DND-41 (cell line): Measurements from ENCODE around the gene LUM.

ENCODE experiments used
- EZH2 ChIP-seq: IDR thresholded peaks from 3 replicates; pipeline ENCODE4 v1.6.1; 2012; ENCODE audit warnings: borderline replicate concordance, low read depth, mild to moderate bottlenecking, moderate library complexity, low read length, inconsistent platforms; ENCODE audit not compliant: severe bottlenecking
- TF ChIP-seq, protein P1 (sequence below): IDR thresholded peaks from 2 replicates; pipeline ENCODE4 v1.5.1; 2012; ENCODE audit warnings: borderline replicate concordance, low read length, moderate library complexity, mild to moderate bottlenecking; ENCODE audit not compliant: poor library complexity, severe bottlenecking; ENCODE audit errors: extremely low read depth

DNA sequence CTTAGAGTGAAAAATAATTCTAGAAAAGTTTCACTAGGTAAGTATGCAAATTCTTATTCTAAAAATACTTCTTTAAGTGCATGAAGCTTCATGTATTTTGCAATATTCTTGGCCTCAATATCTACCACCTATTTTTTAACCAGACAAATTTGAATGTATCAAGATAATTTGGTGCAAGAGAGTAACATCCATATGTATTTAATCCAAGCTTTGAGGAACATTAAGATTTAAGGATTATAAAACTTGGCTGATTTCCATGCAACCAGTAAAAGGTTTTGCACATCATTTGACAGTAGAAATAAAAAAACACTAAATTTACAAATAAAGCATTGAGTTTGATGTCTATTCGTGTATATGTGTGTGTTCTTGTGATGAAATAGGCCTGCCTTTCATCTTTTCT lies 7.7 kb downstream of the LUM start:
- TF ChIP-seq EZH2 = no peak
- TF ChIP-seq, protein P1, sequence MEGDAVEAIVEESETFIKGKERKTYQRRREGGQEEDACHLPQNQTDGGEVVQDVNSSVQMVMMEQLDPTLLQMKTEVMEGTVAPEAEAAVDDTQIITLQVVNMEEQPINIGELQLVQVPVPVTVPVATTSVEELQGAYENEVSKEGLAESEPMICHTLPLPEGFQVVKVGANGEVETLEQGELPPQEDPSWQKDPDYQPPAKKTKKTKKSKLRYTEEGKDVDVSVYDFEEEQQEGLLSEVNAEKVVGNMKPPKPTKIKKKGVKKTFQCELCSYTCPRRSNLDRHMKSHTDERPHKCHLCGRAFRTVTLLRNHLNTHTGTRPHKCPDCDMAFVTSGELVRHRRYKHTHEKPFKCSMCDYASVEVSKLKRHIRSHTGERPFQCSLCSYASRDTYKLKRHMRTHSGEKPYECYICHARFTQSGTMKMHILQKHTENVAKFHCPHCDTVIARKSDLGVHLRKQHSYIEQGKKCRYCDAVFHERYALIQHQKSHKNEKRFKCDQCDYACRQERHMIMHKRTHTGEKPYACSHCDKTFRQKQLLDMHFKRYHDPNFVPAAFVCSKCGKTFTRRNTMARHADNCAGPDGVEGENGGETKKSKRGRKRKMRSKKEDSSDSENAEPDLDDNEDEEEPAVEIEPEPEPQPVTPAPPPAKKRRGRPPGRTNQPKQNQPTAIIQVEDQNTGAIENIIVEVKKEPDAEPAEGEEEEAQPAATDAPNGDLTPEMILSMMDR = no peak
